GM23338 (cell line): ENCODE data around the gene CCDC187. TPM values are rescaled to one million over a fixed set of nuclear protein-coding genes. Genes with fewer than 3 reads are reported as not detected.

Source experiments
- ATAC-seq: fragments of 200-7000 bp; cut with Tn5 transposase; 3 replicates; pipeline ENCODE4 v1.9.1; 2020
- DNase-seq: peaks from one replicate; pipeline ENCODE4 v3.0.0-alpha.2; 2015; ENCODE audit warnings: low spot score
- H2AFZ ChIP-seq: fragments of 200-600 bp; sonication (generic); 2 replicates; pipeline ENCODE4 v1.8.0; 2016; ENCODE audit warnings: antibody characterized with exemption, mild to moderate bottlenecking, moderate library complexity
- H3F3A ChIP-seq: fragments of 200-600 bp; sonication (generic); replicated peaks from 2 replicates; pipeline ENCODE4 v1.8.0; 2017; ENCODE audit warnings: antibody characterized with exemption, mixed run types, low read depth
- H3K27ac ChIP-seq: fragments of 200-600 bp; sonication (generic); 2 replicates; pipeline ENCODE4 v1.6.1; 2016; ENCODE audit warnings: low read depth
- H3K27me3 ChIP-seq: fragments of 200-600 bp; sonication (generic); 2 replicates; pipeline ENCODE4 v1.8.0; 2016; ENCODE audit warnings: mild to moderate bottlenecking, mixed run types, moderate library complexity; ENCODE audit not compliant: insufficient read depth
- H3K36me3 ChIP-seq: fragments of 200-600 bp; sonication (generic); 2 replicates; pipeline ENCODE4 v1.8.0; 2016; ENCODE audit warnings: mild to moderate bottlenecking; ENCODE audit not compliant: insufficient read depth
- H3K4me1 ChIP-seq: fragments of 200-600 bp; sonication (generic); 2 replicates; pipeline ENCODE4 v1.8.0; 2016; ENCODE audit warnings: mild to moderate bottlenecking, moderate library complexity; ENCODE audit not compliant: insufficient read depth
- H3K4me2 ChIP-seq: fragments of 200-600 bp; sonication (generic); 2 replicates; pipeline ENCODE4 v1.7.1; 2017; ENCODE audit warnings: mixed run types
- H3K4me3 ChIP-seq: fragments of 200-600 bp; sonication (generic); 2 replicates; pipeline ENCODE4 v1.6.1; 2016; ENCODE audit warnings: mixed run types
- H3K79me2 ChIP-seq: fragments of 200-600 bp; sonication (generic); replicated peaks from 2 replicates; pipeline ENCODE4 v1.8.0; 2017; ENCODE audit warnings: mild to moderate bottlenecking; ENCODE audit not compliant: insufficient read depth
- H3K9me2 ChIP-seq: fragments of 200-600 bp; sonication (generic); 2 replicates; pipeline ENCODE4 v1.8.0; 2017; ENCODE audit not compliant: insufficient read depth
- H4K20me1 ChIP-seq: fragments of 200-600 bp; sonication (generic); replicated peaks from 2 replicates; pipeline ENCODE4 v1.8.0; 2017; ENCODE audit warnings: mild to moderate bottlenecking; ENCODE audit not compliant: insufficient read depth
- H3K27ac Mint-ChIP-seq: 2 replicates; pipeline ENCODE4 v1.8.0; 2020; ENCODE audit warnings: inconsistent platforms, mild to moderate bottlenecking, moderate library complexity, mixed read lengths
- H3K27me3 Mint-ChIP-seq: 3 replicates; pipeline ENCODE4 v1.8.0; 2022; ENCODE audit warnings: low read depth, mild to moderate bottlenecking, moderate library complexity, mixed read lengths, inconsistent platforms; ENCODE audit not compliant: insufficient read depth, poor library complexity
- H3K36me3 Mint-ChIP-seq: 3 replicates; pipeline ENCODE4 v1.8.0; 2021; ENCODE audit warnings: low read depth, mild to moderate bottlenecking, inconsistent platforms, moderate library complexity, mixed read lengths
- H3K4me1 Mint-ChIP-seq: 3 replicates; pipeline ENCODE4 v1.8.0; 2020; ENCODE audit warnings: mild to moderate bottlenecking, inconsistent platforms, mixed read lengths
- H3K4me3 Mint-ChIP-seq: 3 replicates; pipeline ENCODE4 v1.8.0; 2021; ENCODE audit warnings: moderate library complexity, mild to moderate bottlenecking, inconsistent platforms, mixed read lengths
- H3K9me3 Mint-ChIP-seq: 3 replicates; pipeline ENCODE4 v1.8.0; 2020; ENCODE audit warnings: moderate library complexity, mild to moderate bottlenecking, inconsistent platforms, mixed read lengths
- NANOG ChIP-seq: IDR thresholded peaks from 2 replicates; pipeline ENCODE4 v1.6.1; 2016; ENCODE audit warnings: antibody characterized with exemption, borderline replicate concordance
- polyA plus RNA-seq: library from polyadenylated mRNA; unstranded; fragments of >200 nt; fragmentation: Nextera tagmentation; extraction: Ambion mirVana; gene quantifications from 2 replicates; pipeline ENCODE4 v1.2.1, GENCODE V29; 2016
- total RNA-seq: library from RNA; depleted of rRNA; stranded (reverse); fragments of >200 nt; shearing (Covaris generic); gene quantifications from 2 replicates; pipeline ENCODE4 v1.2.3, GENCODE V29; 2014
- TF ChIP-seq, protein P1 (sequence below), 2 experiments: fragments of 200-600 bp in 1 of 2; sonication (generic) in 1 of 2; conservative IDR thresholded peaks; 2 replicates each; pipeline versions ENCODE4 v1.5.1 to v1.6.1; 2016 to 2017; ENCODE audit warnings: antibody characterized with exemption in 2 of 2, low read depth in 2 of 2, mild to moderate bottlenecking in 2 of 2, moderate library complexity in 1 of 2
- TF ChIP-seq, protein P2 (sequence below): IDR thresholded peaks from one replicate; pipeline ENCODE4 v1.6.1; 2018; ENCODE audit warnings: antibody characterized with exemption; ENCODE audit not compliant: unreplicated experiment
- TF ChIP-seq, protein P3 (sequence below): IDR thresholded peaks from 2 replicates; pipeline ENCODE4 v1.6.1; 2016; ENCODE audit warnings: antibody characterized with exemption

The CCDC187 gene
- total and polyA plus RNA-seq, 2 experiments from 2014 or later: 0.14 TPM; not detected in 1

GRCh38 chr9:136345281-136346156 is 41.6 kb upstream of the CCDC187 start:
- Mint-ChIP-seq H3K4me3 (no peak overlapping the region), H3K36me3 (no peaks in the 10 kb centered on the region), H3K27ac (no peak overlapping the region), H3K4me1 (peaks cover 3% of the 10 kb centered on the region; the same call in 2 of the 3 replicates), H3K27me3 (peaks cover 22% of the 10 kb centered on the region), H3K9me3 (no peaks in the 10 kb centered on the region; the same call in 1 of the 3 replicates)
- 0 out of 2 replicates have a peak, but pooled peaks cover 3% of the 10 kb centered on the region for H3F3A ChIP-seq
- H3K9me2 ChIP-seq: no peaks in the 10 kb centered on the region
- TF ChIP-seq, protein P1, sequence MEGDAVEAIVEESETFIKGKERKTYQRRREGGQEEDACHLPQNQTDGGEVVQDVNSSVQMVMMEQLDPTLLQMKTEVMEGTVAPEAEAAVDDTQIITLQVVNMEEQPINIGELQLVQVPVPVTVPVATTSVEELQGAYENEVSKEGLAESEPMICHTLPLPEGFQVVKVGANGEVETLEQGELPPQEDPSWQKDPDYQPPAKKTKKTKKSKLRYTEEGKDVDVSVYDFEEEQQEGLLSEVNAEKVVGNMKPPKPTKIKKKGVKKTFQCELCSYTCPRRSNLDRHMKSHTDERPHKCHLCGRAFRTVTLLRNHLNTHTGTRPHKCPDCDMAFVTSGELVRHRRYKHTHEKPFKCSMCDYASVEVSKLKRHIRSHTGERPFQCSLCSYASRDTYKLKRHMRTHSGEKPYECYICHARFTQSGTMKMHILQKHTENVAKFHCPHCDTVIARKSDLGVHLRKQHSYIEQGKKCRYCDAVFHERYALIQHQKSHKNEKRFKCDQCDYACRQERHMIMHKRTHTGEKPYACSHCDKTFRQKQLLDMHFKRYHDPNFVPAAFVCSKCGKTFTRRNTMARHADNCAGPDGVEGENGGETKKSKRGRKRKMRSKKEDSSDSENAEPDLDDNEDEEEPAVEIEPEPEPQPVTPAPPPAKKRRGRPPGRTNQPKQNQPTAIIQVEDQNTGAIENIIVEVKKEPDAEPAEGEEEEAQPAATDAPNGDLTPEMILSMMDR (conservative IDR thresholded peaks at IDR 0.05; ENCODE audit: low read depth in 2 of 2): peak; percentile 51 to 67
- TF ChIP-seq, protein P2, sequence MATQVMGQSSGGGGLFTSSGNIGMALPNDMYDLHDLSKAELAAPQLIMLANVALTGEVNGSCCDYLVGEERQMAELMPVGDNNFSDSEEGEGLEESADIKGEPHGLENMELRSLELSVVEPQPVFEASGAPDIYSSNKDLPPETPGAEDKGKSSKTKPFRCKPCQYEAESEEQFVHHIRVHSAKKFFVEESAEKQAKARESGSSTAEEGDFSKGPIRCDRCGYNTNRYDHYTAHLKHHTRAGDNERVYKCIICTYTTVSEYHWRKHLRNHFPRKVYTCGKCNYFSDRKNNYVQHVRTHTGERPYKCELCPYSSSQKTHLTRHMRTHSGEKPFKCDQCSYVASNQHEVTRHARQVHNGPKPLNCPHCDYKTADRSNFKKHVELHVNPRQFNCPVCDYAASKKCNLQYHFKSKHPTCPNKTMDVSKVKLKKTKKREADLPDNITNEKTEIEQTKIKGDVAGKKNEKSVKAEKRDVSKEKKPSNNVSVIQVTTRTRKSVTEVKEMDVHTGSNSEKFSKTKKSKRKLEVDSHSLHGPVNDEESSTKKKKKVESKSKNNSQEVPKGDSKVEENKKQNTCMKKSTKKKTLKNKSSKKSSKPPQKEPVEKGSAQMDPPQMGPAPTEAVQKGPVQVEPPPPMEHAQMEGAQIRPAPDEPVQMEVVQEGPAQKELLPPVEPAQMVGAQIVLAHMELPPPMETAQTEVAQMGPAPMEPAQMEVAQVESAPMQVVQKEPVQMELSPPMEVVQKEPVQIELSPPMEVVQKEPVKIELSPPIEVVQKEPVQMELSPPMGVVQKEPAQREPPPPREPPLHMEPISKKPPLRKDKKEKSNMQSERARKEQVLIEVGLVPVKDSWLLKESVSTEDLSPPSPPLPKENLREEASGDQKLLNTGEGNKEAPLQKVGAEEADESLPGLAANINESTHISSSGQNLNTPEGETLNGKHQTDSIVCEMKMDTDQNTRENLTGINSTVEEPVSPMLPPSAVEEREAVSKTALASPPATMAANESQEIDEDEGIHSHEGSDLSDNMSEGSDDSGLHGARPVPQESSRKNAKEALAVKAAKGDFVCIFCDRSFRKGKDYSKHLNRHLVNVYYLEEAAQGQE: no peak
- peaks cover 5% of the 10 kb centered on the region for H3K4me1 ChIP-seq
- no peak overlapping the region for H3K27ac ChIP-seq
- H4K20me1 ChIP-seq: no peaks in the 10 kb centered on the region; the same call in 1 of the 2 replicates
- H3K4me3 ChIP-seq: no peak overlapping the region
- no peaks in the 10 kb centered on the region for H3K36me3 ChIP-seq
- no peak overlapping the region for H3K4me2 ChIP-seq
- H3K27me3 ChIP-seq: no peaks in the 10 kb centered on the region
- peak; percentile 80 for DNase-seq
- H3K79me2 ChIP-seq: no peaks in the 10 kb centered on the region
- H2AFZ ChIP-seq: no peak overlapping the region
- peak; percentile 58 for ATAC-seq

GRCh38 chr9:136344544-136345280 is 40.8 kb upstream of the CCDC187 start:
- H3K36me3 ChIP-seq: no peaks in the 10 kb centered on the region
- no peak overlapping the region for H3K4me2 ChIP-seq
- no peaks in the 10 kb centered on the region for H3K9me2 ChIP-seq
- no peak overlapping the region for H3K27ac ChIP-seq
- H2AFZ ChIP-seq: no peak overlapping the region
- DNase-seq (no peak), ATAC-seq (no peak)
- H3K27me3 ChIP-seq: no peaks in the 10 kb centered on the region
- H3K4me1 ChIP-seq: peaks cover 5% of the 10 kb centered on the region
- 0 out of 2 replicates have a peak, but pooled peaks cover 3% of the 10 kb centered on the region for H3F3A ChIP-seq
- no peaks in the 10 kb centered on the region; the same call in 1 of the 2 replicates for H4K20me1 ChIP-seq
- Mint-ChIP-seq H3K9me3 (no peaks in the 10 kb centered on the region; the same call in 1 of the 3 replicates), H3K4me1 (peaks cover 3% of the 10 kb centered on the region; the same call in 2 of the 3 replicates), H3K27me3 (peaks cover 22% of the 10 kb centered on the region), H3K36me3 (no peaks in the 10 kb centered on the region), H3K27ac (no peak overlapping the region), H3K4me3 (no peak overlapping the region)
- H3K4me3 ChIP-seq: no peak overlapping the region
- no peaks in the 10 kb centered on the region for H3K79me2 ChIP-seq
- TF ChIP-seq, protein P2: no peak
- TF ChIP-seq, protein P3, sequence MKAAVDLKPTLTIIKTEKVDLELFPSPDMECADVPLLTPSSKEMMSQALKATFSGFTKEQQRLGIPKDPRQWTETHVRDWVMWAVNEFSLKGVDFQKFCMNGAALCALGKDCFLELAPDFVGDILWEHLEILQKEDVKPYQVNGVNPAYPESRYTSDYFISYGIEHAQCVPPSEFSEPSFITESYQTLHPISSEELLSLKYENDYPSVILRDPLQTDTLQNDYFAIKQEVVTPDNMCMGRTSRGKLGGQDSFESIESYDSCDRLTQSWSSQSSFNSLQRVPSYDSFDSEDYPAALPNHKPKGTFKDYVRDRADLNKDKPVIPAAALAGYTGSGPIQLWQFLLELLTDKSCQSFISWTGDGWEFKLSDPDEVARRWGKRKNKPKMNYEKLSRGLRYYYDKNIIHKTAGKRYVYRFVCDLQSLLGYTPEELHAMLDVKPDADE: no peak
- TF ChIP-seq NANOG: no peak
